COR-L47 (cell line): ENCODE data around the gene ZRANB2.

Experiments
- DNase-seq: peaks from one replicate; lab custom pipeline; 2025; lab: John Stamatoyannopoulos, UW

The ZRANB2 gene

GRCh38 chr1:71080739-71081696, at the start of gene ZRANB2:
Gene ZRANB2 (minus strand): TSS chr1:71081035. CDS start chr1:71080995, 40 bp downstream.
- DNase-seq, result peak; percentile 98

GRCh38 chr1:71128060-71128459, 47.2 kb upstream of the ZRANB2 start:
- DNase-seq, result no peak

- DNase-seq, result no peak
Measured at GRCh38 chr1:71118086-71118485, 37.3 kb upstream of the ZRANB2 start.

GRCh38 chr1:71116729-71117128, 35.9 kb upstream of the ZRANB2 start:
- DNase-seq, result no peak

GRCh38 chr1:71106658-71107322, 26.0 kb upstream of the ZRANB2 start:
- DNase-seq, result no peak

GRCh38 chr1:71104417-71104816, 23.6 kb upstream of the ZRANB2 start:
- DNase-seq, result no peak

GRCh38 chr1:71101839-71102376, 21.1 kb upstream of the ZRANB2 start:
- no peak for DNase-seq

- DNase-seq, result no peak
Measured at GRCh38 chr1:71097428-71097827, 16.6 kb upstream of the ZRANB2 start.

- no peak for DNase-seq
Measured at GRCh38 chr1:71094913-71095312, 14.1 kb upstream of the ZRANB2 start.

- peak; percentile 16 for DNase-seq
Measured at GRCh38 chr1:71093938-71094337, 13.1 kb upstream of the ZRANB2 start.

- no peak for DNase-seq
Measured at GRCh38 chr1:71089536-71090270, 8.9 kb upstream of the ZRANB2 start.

- DNase-seq, result no peak
Measured at GRCh38 chr1:71088645-71089287, 7.9 kb upstream of the ZRANB2 start.

GRCh38 chr1:71087713-71088112, 6.9 kb upstream of the ZRANB2 start:
- no peak for DNase-seq

- DNase-seq, result no peak
Measured at GRCh38 chr1:71087060-71087459, 6.2 kb upstream of the ZRANB2 start.

- DNase-seq, result no peak
Measured at GRCh38 chr1:71086331-71086730, 5.5 kb upstream of the ZRANB2 start.

GRCh38 chr1:71083271-71083670, 2.4 kb upstream of the ZRANB2 start:
- no peak for DNase-seq

GRCh38 chr1:71081697-71082080, 854 bp upstream of the ZRANB2 start:
- no peak for DNase-seq

- DNase-seq, result peak; percentile 6
Measured at GRCh38 chr1:71080230-71080738, 551 bp downstream of the ZRANB2 start.

GRCh38 chr1:71074681-71075080, 6.2 kb downstream of the ZRANB2 start:
- DNase-seq, result no peak

GRCh38 chr1:71072273-71072672, 8.6 kb downstream of the ZRANB2 start:
- no peak for DNase-seq

GRCh38 chr1:71071720-71072119, 9.1 kb downstream of the ZRANB2 start:
- DNase-seq, result no peak
